BE2C (cell line): Measurements from ENCODE around the gene REXO2.

ENCODE experiments used
- DNase-seq: peaks from one replicate; pipeline ENCODE4 v3.0.0-alpha.2; 2020
- H3K27me3 ChIP-seq: fragments of 250-450 bp; sonication (Bioruptor Pico); 2 replicates; pipeline ENCODE4 v1.5.1; 2020; ENCODE audit warnings: mild to moderate bottlenecking
- H3K36me3 ChIP-seq: fragments of 250-450 bp; sonication (Bioruptor Pico); 2 replicates; pipeline ENCODE4 v1.5.1; 2020; ENCODE audit warnings: mild to moderate bottlenecking
- H3K4me1 ChIP-seq: fragments of 250-450 bp; sonication (Bioruptor Pico); 2 replicates; pipeline ENCODE4 v1.5.1; 2020
- H3K4me3 ChIP-seq: 2 replicates; pipeline ENCODE4 v1.5.1; 2011; ENCODE audit warnings: low read depth, low read length
- H3K9me3 ChIP-seq: fragments of 250-450 bp; sonication (Bioruptor Pico); 2 replicates; pipeline ENCODE4 v1.5.1; 2020
- TF ChIP-seq, protein P1 (sequence below): IDR thresholded peaks from 2 replicates; pipeline ENCODE4 v1.5.1; 2012; ENCODE audit warnings: mild to moderate bottlenecking, low read depth, low read length

Gene REXO2

DNA sequence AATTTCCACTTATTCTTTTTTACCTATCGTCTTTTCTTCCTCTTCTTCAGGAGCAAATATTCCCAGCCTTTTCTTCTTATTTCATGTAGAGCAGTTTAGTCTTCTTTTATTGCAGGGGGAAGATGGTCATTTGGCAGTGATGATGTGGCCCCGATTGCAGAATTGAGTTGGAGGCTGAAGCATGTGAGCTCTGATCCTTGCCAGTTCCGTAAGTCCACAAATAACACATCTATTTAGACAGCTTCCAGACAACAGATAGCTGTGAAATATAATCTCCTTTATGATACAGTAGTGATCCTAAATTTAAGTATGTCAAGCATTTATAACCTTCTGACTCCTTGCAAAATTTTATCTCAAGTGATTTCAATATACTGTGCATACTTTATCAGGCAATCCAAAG is 27.5 kb downstream of the REXO2 start:
- TF ChIP-seq, protein P1, sequence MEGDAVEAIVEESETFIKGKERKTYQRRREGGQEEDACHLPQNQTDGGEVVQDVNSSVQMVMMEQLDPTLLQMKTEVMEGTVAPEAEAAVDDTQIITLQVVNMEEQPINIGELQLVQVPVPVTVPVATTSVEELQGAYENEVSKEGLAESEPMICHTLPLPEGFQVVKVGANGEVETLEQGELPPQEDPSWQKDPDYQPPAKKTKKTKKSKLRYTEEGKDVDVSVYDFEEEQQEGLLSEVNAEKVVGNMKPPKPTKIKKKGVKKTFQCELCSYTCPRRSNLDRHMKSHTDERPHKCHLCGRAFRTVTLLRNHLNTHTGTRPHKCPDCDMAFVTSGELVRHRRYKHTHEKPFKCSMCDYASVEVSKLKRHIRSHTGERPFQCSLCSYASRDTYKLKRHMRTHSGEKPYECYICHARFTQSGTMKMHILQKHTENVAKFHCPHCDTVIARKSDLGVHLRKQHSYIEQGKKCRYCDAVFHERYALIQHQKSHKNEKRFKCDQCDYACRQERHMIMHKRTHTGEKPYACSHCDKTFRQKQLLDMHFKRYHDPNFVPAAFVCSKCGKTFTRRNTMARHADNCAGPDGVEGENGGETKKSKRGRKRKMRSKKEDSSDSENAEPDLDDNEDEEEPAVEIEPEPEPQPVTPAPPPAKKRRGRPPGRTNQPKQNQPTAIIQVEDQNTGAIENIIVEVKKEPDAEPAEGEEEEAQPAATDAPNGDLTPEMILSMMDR, result no peak
- no peaks in the 10 kb centered on the region for H3K9me3 ChIP-seq
- no peak overlapping the region for H3K4me3 ChIP-seq
- H3K27me3 ChIP-seq, result no peaks in the 10 kb centered on the region
- no peak for DNase-seq
- H3K4me1 ChIP-seq, result no peaks in the 10 kb centered on the region
- H3K36me3 ChIP-seq, result no peaks in the 10 kb centered on the region

DNA sequence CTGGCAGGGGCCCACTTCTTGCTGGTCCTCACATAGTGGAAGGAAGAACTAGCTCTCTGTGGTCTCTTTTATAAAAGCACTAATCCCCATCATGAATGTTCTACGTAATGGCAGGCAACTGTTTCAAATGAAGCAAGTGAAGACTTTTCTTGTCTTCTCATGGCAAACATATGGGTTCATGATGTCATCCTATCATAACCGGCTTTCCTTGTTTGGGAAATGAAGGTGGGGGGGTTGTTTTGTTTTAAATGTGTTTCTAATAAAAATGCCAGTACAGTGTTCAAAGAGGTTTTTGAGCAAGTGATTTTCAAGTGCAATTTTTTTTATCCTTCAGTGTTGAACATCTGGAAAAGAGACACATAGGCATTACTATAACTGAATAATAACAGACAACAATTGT is 33.4 kb downstream of the REXO2 start:
- DNase-seq, result no peak
- Histone ChIP-seq H3K36me3 (no peaks in the 10 kb centered on the region), H3K9me3 (no peaks in the 10 kb centered on the region), H3K27me3 (no peaks in the 10 kb centered on the region), H3K4me1 (no peaks in the 10 kb centered on the region), H3K4me3 (no peak overlapping the region)
- TF ChIP-seq, protein P1, result no peak

DNA sequence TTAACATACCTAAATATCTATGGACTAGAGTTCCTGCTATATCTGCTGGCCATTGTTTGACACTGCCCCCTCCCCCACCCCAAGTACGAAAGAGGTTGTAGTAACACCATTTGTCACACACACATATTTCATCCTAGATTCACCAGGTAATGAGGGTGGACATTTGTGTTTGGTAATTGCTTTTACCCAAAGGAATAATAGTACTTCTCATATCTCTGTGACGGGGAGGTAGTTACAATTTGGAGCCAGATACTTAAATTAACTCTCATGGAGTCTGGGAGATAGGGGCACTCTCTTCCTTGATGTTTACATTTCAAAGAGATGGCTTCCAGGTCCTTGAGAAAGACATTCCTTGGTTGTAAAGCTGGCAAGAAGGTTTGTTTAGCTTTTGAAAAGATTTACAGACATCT is 38.7 kb downstream of the REXO2 start:
- H3K4me3 ChIP-seq, result no peak overlapping the region
- H3K4me1 ChIP-seq, result no peaks in the 10 kb centered on the region
- DNase-seq, result no peak
- no peaks in the 10 kb centered on the region for H3K27me3 ChIP-seq
- no peaks in the 10 kb centered on the region for H3K36me3 ChIP-seq
- TF ChIP-seq, protein P1, result no peak
- H3K9me3 ChIP-seq, result no peaks in the 10 kb centered on the region; the same call in 1 of the 2 replicates

DNA sequence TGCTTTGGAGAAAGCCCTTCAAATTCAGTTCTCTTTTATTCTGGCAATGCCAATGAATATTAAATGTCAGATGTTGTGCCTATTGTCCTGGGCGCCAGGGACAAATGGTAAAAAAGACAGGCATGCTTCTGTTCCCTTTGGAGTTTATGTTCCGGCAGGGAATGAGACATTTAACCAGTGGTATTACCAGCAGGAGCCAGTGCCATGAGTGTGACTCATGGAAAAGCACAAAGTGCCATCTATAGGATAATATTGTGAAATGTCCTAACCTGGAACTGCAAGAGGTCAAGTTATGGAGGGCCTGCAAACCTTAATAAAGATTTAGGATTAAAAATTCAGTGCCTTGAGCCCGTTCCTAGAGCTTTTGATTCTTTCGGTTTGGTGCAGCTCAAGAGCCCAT is 39.5 kb downstream of the REXO2 start:
- H3K27me3 ChIP-seq, result no peaks in the 10 kb centered on the region
- no peaks in the 10 kb centered on the region for H3K4me1 ChIP-seq
- no peak for DNase-seq
- TF ChIP-seq, protein P1, result peak; percentile 7; the same call in 1 of the 2 replicates
- H3K9me3 ChIP-seq, result no peaks in the 10 kb centered on the region; the same call in 1 of the 2 replicates
- no peaks in the 10 kb centered on the region for H3K36me3 ChIP-seq
- no peak overlapping the region for H3K4me3 ChIP-seq

DNA sequence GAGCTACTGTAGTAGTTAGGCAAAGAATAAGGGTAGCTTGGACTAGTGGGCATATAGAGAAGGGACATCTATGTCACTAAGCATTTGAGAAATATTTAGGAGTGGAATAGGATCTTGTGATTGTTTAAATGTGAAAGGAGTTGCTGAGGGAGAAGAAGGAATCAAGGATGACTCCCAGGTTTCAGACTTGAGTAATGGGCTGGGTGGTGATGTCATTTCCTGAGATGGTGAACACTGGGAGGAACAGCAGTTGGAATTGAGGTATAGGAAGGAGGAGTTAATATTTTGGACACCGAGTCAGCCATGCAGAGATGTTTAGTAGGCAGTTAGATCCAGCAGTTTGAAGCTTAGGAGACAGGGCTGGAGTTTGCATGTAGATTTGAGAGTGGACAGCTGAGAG is 40.1 kb downstream of the REXO2 start:
- Histone ChIP-seq H3K36me3 (no peaks in the 10 kb centered on the region), H3K4me1 (no peaks in the 10 kb centered on the region), H3K4me3 (no peak overlapping the region), H3K9me3 (no peaks in the 10 kb centered on the region; the same call in 1 of the 2 replicates), H3K27me3 (no peaks in the 10 kb centered on the region)
- no peak for DNase-seq
- TF ChIP-seq, protein P1, result no peak

DNA sequence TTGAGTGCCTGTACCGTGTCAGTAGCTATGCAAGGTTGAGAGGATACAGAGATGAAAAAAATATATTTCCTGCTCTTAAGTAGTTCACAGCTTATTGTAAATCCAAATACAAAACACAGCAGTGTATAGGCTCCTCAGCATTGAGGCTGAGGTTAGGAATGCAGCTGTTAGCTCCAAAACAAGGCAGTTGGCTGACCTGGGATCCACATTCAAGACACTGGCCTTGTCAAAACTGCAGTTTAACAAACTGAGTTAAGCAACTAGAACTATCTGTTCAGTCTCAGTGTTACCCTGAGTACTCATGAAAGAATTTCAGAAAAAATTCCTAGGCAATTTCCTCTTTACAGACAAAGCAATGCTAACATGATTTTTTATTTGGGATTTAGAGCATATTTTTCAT is 42.8 kb downstream of the REXO2 start:
- H3K4me3 ChIP-seq, result no peak overlapping the region
- no peaks in the 10 kb centered on the region for H3K4me1 ChIP-seq
- H3K36me3 ChIP-seq, result no peaks in the 10 kb centered on the region
- H3K27me3 ChIP-seq, result no peaks in the 10 kb centered on the region
- no peaks in the 10 kb centered on the region; the same call in 1 of the 2 replicates for H3K9me3 ChIP-seq
- TF ChIP-seq, protein P1, result no peak
- DNase-seq, result no peak
